LNCAP (cell line): ENCODE data around the gene CNOT11.

Experiments
- TF ChIP-seq, protein P1 (sequence below): fragments of 450-650 bp; IDR thresholded peaks from 2 replicates; pipeline ENCODE4 v1.5.1; 2017; ENCODE audit warnings: mild to moderate bottlenecking

CNOT11 gene

DNA sequence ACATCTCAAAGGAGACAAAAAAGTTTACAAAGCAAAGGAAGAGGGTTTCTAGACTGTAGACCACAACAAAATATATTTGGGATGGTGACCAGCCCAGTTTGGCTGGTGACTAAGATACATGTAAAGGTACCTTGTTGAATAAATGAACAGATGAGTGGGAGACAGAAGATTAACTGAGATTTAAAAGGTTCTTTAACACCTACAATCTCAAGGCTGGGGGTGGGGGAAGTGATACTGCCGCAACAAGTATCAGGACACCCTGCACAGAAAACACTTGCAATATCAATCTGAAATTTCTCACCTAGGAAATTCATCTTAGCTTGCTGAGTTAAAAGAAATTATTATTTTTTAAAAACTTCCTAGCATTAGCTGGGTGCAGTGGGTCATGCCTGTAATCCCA lies 47.5 kb downstream of the CNOT11 start:
- TF ChIP-seq, protein P1, sequence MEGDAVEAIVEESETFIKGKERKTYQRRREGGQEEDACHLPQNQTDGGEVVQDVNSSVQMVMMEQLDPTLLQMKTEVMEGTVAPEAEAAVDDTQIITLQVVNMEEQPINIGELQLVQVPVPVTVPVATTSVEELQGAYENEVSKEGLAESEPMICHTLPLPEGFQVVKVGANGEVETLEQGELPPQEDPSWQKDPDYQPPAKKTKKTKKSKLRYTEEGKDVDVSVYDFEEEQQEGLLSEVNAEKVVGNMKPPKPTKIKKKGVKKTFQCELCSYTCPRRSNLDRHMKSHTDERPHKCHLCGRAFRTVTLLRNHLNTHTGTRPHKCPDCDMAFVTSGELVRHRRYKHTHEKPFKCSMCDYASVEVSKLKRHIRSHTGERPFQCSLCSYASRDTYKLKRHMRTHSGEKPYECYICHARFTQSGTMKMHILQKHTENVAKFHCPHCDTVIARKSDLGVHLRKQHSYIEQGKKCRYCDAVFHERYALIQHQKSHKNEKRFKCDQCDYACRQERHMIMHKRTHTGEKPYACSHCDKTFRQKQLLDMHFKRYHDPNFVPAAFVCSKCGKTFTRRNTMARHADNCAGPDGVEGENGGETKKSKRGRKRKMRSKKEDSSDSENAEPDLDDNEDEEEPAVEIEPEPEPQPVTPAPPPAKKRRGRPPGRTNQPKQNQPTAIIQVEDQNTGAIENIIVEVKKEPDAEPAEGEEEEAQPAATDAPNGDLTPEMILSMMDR = no peak

DNA sequence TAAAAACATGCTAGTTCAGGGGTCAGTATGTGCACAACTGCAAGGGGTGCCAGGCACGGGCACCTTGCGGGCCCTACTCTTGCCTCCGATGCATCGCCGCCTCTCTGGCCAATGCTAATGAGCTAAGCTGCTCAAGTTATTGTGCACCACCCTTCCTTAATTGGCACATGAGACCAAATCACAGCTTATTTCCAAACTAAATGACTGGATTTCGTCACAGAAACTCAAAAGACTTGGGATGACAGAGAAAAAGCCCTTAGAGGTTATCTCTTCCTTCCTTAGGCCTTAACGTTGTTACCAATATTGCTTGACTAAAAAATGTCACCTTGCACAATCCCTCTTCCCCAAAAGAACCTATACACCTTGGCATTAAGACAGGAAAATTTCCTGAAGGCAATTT lies 48.1 kb downstream of the CNOT11 start:
- TF ChIP-seq, protein P1 = no peak

DNA sequence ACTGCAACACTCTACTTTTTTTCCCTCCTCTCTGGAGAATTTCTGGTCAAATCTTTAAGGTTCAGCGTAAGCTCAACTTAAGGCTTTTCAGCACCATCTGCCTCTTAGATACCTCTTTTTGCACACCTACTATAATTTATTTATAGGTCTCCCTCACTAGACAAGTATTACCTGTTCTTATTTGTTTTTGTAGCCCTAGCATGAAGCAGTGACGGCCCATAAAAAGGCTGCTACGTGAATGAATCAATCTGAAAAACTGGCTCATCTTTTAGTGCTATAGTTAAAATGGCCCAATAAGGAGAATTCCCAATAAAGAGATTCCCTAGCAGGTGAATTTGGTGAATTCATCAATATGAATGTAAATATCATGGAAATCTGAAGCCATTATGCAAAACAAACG lies 49.3 kb downstream of the CNOT11 start:
- TF ChIP-seq, protein P1 = no peak

DNA sequence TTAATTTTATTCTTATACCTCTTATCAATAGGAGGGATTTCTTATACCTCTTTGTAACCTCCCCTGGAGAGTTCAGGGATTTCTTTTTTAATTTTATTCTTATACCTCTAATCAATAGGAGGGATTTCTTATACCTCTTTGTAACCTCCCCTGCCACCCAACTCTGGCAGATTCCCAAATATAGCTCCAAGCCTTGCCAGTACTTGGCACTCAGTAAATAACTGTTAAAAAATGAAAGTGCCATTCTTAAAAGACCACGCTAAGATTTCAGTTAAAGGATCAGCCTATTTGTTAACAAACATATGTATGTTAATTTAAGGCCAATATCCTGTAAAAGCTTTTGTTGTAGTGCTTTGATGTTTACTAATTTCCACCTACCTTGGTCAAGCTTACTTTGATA lies 51.0 kb downstream of the CNOT11 start:
- TF ChIP-seq, protein P1 = no peak

DNA sequence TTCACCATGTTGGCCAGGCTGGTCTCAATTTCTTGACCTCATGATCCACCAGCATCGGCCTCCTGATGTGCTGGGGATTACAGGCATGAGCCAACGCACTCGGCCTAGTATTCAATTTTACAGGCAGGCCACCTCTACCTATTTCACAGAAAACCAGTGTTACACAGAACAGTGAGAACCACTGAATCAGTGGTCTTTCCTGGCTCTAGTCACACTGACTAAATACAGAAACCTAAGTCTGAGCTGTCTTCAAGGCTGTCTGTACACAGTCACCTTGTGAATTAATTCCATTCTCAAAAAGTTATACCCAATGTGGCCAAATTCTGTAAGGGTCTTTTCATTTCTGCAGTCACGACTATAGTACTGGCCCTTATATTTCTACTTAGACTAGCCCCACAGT lies 52.3 kb downstream of the CNOT11 start:
- TF ChIP-seq, protein P1 = no peak

DNA sequence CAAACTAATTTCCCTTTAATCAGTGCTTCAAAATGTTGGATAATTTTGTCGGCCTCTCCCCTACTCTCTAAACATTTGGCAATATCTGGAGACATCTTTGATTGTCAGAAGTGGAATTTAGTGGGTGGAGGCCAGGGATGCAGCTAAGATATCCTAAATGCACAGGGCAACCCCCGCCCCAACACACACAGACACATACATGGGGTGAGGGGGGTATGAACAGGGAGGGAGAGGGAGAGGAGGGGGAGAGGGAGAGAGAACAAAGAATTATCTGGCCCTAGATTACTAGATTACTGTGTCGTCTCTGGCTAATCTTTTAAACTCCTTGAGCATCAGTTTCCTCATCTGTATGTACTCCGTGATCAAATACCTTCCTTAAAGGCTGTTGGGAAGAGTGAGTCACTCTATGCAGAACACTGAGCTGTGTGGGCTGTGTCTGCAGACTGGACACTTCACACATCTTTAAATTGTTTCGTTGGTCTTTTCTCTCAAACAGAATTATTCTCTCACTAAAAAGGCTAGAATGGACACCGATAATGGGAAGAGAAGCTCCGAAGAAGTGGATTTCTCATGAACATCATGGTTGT lies 52.9 kb downstream of the CNOT11 start:
- TF ChIP-seq, protein P1 = no peak

DNA sequence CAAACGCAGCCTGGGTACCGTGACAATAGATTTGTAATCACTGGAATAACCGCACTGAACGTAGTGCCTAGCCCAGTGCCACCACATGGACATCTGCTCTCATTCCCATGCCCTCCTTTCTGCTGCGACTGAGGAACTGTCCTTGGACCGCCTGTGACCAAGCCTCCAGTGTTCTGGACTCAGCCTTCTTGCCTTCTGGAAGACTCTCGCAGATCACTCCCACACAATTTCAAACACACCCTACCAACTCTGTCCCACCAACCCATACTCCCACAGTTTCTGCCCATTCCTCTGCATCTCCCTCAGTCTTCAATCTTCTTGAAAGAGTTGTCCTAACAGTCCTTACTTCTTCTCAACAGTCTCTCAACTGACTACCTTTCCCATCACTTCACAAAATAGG lies 53.7 kb downstream of the CNOT11 start:
- TF ChIP-seq, protein P1 = no peak

DNA sequence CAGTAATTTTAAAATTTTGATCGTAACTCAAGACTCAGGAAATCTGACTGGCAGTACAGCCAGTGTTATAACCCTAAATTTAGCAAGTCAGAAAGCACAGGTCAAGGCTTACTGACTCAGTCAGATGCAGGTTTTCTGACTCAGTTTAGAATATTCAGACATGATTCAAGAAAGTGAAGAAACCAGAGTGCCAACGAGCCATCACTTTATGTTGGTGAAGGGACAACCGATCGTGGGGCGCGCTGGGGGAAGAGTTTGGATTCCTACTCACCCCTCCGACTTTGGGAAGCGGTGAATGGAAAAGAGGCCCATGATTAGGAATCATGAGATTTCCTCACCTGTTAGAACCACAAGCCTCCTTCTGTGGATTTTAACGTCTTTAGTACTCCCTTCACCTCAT lies 54.8 kb downstream of the CNOT11 start:
- TF ChIP-seq, protein P1 = no peak
